Neural progenitor cell (in vitro differentiated cells): ENCODE data around the gene CELF5.

Source experiments
- CTCF ChIP-seq: fragments of 200-600 bp; sonication (generic); IDR thresholded peaks from 2 replicates; pipeline ENCODE4 v1.5.1; 2017; ENCODE audit warnings: antibody characterized with exemption, mild to moderate bottlenecking
- EZH2 ChIP-seq: fragments of 200-600 bp; sonication (generic); IDR thresholded peaks from 2 replicates; pipeline ENCODE4 v1.6.1; 2017; ENCODE audit warnings: antibody characterized with exemption, mild to moderate bottlenecking, moderate library complexity

GRCh38 chr19:3325451-3325850 lies 101.0 kb downstream of the CELF5 start:
- TF ChIP-seq CTCF (no peak), EZH2 (no peak)
